ENCODE measurements around the gene CACNB2. TPM values are rescaled to one million over a fixed set of nuclear protein-coding genes. Genes with fewer than 3 reads are reported as not detected.
A peak's percentile ranks its signal among the peaks of the same experiment; 100 is the strongest.

The CACNB2 gene
- 0.41 TPM for polyA plus RNA-seq (2013, experiment 1 of 2; ENCODE audit: insufficient read length)
- polyA plus RNA-seq (2013, experiment 2 of 2; ENCODE audit: insufficient read length): 0.60 TPM

DNA sequence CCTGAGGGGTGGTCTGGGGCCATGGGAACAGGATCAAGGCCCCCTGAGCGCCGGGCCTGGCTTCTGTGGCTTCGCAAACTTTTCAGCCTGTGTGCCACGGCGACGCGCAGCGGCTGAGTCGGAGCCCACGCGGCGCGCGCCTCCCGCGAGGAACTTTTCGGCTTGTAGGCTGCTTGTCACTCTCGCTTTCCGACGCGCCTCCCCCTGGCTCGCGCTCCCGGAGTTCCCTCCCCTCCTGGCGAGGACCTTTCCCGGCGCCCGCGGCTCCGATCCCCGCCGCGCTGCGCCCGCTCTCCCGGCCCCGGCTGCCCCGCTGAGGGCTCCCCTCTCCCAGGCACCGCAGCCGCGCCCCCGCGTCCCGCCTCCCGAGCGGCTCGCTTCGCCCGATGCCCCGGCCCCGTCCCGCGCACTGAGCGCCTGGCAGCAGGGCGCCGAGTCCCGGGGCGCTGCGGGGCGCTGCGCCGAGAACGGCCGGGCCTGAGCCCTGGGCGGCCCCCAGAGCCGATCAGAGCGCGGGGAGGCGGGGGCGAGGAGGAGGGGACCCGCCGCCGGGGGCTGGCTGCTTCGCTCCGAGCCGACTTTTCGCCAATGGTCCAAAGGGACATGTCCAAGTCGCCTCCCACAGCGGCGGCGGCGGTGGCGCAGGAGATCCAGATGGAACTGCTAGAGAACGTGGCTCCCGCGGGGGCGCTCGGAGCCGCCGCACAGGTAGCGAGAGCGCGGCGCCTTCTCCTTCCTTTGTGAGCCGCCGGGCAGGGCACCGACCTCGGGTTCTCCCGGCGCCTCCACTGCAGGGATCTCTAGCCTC, at the start of gene CACNB2:
Gene CACNB2, plus strand, starts transcription at position 276 of the 808 bp plus-strand sequence.
- peak; percentile 53 for DNase-seq

- DNase-seq: no peak
Observed at GRCh38 chr10:18094332-18094731, 45.9 kb upstream of the CACNB2 start.

DNA sequence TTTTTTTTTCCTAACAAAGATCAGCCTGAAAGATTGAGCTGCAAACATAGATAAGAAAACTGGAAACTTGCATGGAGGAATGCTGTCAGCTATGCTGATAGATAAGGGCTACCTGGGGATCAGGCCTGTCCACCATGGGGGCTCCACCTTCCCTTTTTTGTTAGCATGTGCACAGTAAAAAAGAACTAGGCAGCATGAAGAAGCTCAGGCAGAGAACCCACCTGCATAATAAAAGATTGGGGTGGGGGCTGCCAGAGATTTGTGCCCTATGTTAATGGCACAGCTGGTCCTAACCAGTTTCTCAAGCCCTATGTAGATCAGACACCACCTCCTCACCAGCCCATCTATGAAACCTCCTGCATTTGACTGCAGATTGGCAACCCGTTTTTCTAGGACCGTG, 45.4 kb upstream of the CACNB2 start:
- DNase-seq: no peak

DNA sequence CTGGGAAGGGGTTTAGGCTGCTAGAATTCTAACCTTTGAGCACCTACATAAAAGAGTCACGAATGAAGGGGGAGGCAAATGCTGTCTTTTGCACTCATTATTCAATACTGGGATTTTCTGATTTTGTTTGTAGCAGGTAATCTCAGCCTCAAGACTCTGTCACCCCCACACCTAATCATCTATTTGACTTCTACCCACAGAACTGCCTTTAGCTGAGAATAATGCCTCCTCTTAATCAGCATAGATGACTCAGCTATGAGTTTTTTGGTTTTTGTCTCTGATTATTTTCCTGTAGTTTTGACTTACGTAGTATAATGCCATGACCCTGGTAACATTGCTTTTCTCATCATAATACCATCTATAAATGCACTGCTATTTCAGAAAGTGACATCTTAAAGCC, 42.7 kb upstream of the CACNB2 start:
- DNase-seq: no peak

DNA sequence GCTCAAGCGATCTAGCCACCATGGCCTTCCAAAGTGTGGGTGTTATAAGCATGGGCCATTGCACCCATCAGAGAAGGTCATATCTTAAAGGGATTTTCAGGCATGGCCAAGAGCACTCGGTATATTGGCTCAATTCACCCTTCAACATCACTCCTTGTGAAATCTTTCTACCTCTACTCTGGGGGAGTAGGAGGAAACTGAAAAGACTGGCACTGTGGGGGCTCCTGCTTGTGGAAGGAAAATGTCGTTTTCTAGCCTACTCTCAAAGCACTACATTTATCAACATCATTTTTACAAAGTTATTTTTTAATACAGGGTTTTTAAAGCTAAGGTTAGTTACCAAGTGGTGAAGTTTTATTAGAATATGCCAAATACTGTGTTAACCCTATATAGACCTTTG, 42.0 kb upstream of the CACNB2 start:
- no peak for DNase-seq

GRCh38 chr10:18099415-18099814, 40.8 kb upstream of the CACNB2 start:
- no peak for DNase-seq

GRCh38 chr10:18100669-18101068, 39.6 kb upstream of the CACNB2 start:
- no peak for DNase-seq

DNA sequence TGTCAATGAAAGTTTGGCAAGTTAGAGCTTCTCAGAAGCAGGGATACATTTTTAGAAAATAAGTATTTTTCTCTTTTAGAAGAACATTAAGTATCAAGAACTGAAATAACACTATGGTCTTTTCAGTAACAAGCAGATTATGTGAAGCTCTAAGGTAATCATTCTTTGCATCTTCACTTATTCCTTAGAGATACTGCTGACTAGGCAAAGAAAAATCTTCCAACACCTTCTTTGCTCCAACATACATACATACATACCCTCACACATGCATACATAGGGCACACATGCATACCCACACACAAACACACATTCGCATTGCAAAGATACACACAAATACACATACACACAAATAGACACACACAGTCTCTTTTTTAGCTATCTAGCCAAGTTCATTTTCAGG, 37.8 kb upstream of the CACNB2 start:
- DNase-seq: no peak

DNA sequence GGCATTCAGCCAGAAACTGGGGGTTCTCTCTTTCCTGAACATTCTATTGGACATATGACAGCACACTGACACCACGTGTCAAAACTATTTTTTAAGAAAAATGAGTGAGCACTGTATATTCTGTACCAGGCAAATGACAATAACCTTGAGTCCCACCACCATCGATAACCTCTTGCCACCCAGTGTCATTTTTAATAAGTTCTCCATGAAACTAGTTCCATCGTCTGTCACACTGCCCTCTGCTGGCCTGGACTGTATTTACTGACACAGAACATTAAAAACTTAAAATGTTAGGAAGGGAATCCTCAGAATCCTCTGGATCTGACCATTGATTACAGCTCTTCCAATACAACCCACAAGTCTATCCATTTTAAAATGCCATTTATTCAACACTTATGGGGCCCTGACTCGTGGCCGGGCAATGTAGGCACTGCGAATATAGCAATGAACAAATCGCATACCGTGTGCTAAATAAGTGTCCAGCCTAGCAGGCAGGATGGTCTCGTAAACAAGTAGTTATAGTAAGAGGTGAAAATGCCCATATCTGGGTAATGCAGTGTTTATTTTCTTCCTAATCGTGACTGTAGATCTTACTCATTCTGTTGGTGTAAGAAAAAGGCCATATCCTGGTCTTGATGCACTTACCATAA, 35.9 kb upstream of the CACNB2 start:
- peak; percentile 52 for DNase-seq

DNA sequence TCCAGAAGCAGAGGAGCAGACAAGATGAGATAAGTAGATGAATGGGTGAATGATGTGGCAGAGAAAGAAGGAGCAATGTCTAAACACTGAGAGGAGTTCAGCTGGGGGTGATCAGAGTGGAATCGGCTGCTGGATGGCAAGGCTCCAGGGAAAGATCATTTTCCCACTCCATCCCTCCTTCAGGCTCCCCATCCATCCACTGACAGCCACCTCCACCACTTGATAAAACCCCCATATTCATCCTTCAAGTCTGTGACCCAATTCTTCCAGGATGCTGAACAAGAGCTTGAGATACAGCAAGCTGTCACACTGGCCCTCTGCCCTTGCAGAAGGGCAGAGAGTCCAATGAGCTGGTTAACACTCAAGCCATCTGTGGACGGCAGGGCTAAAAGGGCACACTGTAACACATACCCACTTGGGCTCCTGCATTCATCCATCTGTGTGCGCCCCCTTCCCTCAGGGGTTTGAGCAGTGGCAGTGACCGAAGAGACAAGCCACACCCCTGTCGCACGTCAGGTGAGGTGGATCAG, 30.8 kb upstream of the CACNB2 start:
- DNase-seq: no peak

DNA sequence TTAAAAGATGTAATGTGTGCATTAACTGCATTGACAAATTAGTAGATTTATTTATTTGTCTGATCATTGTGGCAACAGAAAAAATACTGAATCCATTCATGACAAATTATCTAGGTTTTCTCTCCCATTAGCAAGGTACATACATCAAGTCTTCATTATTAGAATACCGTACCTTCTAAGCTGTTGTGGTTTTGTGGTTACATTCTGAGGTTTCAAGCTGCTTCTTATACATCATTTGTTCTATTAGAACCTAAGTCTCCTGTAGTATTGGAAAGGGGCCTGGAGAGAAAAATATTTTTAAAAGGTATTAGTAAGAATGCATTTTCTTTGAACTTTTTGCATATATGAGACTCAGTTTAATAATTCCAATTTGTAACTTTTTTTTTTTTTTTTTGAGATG, 26.3 kb upstream of the CACNB2 start:
- DNase-seq: no peak

- no peak for DNase-seq
Observed at GRCh38 chr10:18117276-18117675, 22.9 kb upstream of the CACNB2 start.

- no peak for DNase-seq
Observed at GRCh38 chr10:18122753-18123152, 17.5 kb upstream of the CACNB2 start.

GRCh38 chr10:18133046-18133445, 7.2 kb upstream of the CACNB2 start:
- DNase-seq: no peak

GRCh38 chr10:18134509-18134908, 5.7 kb upstream of the CACNB2 start:
- DNase-seq: peak; percentile 14

- DNase-seq: no peak
Observed at GRCh38 chr10:18134921-18135320, 5.3 kb upstream of the CACNB2 start.

- DNase-seq: peak; percentile 41
Observed at GRCh38 chr10:18136073-18136791, 4.0 kb upstream of the CACNB2 start.

DNA sequence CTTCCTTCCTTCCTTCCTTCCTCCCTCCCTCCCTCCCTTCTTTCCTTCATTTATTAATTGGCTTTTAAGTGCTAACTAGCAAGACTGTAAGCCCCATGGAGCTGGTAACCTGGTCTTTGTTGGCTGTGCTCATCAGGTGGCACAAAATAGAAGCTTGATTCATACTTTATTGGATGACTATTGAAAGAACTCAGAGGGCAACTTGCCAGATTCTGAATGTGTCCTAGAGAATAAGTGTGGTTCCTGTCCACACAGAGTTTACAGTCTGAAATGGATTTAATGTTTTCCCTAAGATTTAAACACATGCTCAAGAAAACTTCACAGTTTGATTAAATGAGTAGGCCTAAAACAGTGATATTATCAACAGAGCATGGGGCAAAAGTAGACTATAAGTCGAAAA, 3.1 kb upstream of the CACNB2 start:
- no peak for DNase-seq

DNA sequence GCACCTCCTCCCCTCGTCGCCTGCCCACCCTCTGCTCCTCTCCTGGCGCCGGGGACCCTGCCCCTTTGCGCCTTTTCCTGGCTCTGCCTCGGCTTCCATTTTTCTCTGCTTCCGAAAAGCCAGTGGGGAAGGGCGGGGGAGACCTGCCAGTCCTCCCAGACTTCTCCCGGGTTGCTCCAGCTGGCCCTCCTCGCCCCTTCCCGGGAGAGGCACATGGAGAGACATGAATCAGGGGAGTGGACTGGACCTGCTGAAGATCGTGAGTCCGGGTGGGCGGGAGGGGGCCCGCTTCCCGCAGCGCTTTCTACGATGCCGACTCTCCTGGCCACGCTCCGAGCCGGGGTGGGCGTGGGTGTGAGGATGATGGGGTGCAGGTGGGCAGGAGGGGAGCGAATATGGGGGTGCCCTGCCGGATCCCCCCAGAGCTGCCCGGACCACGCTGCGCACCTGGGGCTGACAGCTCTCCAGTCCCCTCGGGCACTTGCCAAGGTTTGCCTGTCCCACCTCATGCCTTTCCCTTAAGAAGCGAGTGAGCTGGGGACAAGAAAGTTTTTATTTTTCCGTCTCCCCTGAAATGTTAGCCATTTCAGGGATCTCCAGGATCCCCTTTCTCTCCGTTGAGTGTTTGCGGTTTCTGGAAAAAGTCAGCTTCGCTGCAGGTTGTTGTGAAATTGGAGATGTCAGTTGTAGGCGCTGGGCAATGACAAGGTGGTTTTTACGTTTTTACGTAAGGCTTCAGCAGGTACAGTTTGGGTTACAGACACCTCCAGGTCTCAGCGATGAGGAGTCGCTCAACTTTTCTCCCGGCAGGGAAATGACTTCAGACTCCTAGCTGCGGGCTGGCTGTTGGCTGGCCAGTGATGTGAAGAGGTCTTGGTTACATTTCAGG, 977 bp downstream of the CACNB2 start:
- no peak for DNase-seq

- DNase-seq: no peak
Observed at GRCh38 chr10:18142151-18142550, 1.9 kb downstream of the CACNB2 start.

GRCh38 chr10:18144396-18144795, 4.2 kb downstream of the CACNB2 start:
- no peak for DNase-seq

GRCh38 chr10:18144928-18145327, 4.7 kb downstream of the CACNB2 start:
- DNase-seq: no peak
